Hindlimb muscle (tissue), 1 donor: ENCODE measurements around the gene ATRNL1. TPM values are rescaled to one million over a fixed set of nuclear protein-coding genes. Genes with fewer than 3 reads are reported as not detected.
"Not testable (repeated sequence)": the region's sequence is repeated elsewhere in the genome, so short reads cannot be mapped to it uniquely, and the experiment has no call there.

Source experiments
- DNase-seq: peaks from one replicate; pipeline ENCODE4 v3.0.0-alpha.2; 2013
- polyA plus RNA-seq: library from polyadenylated mRNA; unstranded; fragments of 120-200 nt; gene quantifications from one replicate; pipeline ENCODE4 v1.2.1, GENCODE V29; 2013; ENCODE audit not compliant: insufficient read length

ATRNL1 gene
- polyA plus RNA-seq, 1 donor = 0.45 TPM

DNA sequence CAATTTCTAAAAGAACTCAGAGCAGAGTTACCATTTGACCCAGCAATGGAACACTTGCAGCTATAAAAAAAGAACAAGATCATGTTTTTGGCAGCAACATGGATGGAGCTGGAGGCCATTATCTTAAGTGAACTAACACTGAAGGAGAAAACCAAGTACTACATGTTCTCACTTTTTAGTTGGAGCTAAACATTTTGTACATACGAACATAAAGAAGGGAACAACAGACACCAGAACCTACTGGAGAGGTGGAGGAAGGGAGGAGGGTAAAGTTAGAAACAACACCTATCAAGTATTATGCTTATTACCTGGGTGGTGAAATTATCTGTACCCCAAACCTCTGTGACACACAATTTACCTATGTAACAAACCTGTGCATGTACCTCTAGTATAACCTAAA is 329.5 kb downstream of the ATRNL1 start:
- no peak for DNase-seq

DNA sequence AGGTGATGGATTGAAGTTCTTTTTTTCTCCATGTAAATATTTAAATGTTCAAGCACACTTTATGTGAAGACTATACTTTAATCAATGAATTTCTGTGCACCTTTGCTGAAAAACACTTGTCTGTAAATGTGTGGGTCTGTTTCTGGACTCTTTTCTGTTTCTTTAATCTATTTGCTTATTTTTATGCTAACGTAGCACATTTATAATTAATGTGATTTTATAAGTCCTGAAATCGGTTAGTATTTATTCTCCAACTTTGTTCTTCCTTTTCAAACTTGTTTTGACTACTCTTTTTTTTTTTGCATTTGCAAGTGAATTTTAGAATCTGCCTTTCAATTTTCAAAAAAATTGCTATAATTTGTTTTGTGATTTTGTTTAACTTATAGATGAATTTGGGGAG is 334.4 kb downstream of the ATRNL1 start:
- no peak for DNase-seq

DNA sequence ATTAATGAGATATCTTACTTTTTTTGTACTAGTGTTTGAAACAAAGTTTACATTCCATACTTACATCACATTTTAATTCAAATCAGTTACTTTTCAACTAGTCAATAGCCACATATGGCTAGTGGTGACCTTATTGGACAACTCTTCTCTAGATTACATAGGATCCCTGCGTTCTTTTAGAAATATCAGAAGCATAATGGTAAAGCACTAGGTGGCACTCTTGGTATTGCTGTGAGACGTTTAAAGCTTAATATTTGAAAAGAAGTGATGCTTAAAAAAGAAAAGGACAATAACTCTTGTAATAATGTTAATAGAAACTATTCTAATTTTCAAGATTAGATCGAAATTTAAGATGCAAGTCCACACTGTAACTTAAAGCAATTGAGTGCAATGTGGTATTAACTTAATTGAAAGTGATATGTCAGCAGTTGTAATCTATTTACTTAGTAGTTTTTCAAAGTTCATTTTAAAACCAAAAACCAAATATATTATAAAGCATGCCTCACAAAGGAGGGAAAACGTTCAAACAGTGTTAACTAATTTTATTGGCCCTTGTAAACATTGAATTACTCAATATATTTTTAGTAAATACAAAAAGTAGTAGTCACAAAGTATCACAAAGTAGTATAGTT is 339.1 kb downstream of the ATRNL1 start:
- no peak for DNase-seq

DNA sequence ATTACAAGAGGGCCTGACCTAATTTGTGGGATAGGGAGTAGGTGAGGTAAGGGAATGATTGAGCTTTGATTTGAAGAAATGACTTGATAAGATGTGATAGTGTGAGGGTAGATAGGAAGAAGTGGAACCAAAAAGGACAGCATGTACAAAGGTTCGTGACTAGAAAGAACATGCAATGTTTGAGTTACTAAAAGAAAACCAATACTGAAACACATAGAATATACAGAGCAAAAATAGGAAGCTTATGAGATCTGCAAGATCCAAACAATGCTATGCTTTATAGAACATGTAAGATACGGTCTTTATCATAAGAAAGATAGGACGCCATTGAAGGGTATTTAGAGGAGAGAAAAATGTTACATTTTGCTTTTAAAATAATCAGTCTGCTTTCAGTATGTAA is 343.8 kb downstream of the ATRNL1 start:
- DNase-seq = no peak

DNA sequence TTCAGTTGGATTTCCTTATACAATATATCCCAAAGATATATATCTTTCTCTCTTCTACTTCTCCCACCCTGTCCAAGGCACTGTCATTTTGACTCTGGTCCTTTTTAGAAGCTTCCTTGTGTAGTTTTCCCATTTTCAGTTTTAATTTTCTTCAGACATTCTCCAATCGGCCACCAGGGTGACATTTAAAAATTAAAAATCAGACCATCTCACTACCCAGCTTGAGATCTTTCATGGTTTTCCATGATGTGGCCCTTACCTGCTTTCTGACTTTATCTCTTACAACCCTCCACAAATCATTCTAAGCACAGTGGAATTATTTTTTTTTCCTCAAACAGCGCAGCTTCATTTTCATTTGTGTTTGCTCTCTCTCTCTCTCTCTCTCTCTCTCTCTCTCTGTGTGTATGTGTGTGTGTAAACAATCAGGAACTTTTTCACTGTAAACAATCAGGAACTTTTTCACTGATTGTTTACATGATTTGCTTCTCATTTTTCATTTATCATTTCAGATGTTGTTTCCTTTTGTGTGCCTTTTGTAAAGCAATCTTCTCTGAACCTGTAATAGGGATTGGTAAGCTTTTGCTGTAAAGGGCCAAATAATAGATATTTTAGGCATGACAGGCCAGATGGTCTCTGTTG is 348.9 kb downstream of the ATRNL1 start:
- DNase-seq = no peak

DNA sequence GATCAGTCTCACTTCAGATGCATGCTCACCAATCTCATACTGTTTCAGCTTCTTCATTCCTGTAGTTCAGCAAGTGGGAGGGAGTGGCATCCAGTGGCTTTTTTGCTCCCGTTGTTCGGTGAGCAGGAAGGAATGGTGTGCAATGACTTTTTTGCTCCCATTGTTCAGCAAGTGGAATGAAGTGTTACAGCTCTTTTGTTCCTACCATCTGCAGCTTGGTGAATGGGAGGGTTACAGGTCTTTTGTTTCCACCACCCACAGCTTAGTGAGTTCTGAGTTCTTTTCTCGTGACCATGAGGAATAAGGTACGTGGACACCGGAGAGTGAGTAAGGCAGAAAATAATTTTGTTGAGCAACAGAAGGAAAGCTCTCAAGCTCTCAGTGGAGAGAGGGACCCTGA is 363.6 kb downstream of the ATRNL1 start:
- no peak for DNase-seq

DNA sequence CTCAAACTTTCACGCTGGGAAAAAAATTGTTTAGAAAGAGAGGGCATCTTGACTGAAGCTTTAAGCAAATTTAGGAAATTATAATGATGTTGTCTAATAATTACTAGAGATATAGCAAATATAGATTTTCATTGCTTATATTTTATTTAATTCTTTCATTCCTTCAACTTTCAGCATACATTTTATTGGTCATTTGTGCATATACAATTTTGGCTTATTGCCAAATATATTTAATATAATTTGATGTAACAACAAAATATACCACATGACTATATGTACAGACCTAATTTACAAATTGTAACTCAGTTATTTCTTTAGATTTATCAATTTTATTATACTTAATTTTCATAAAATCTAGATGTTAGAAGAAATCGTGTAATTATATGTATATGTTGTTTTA is 390.1 kb downstream of the ATRNL1 start:
- DNase-seq = no peak

DNA sequence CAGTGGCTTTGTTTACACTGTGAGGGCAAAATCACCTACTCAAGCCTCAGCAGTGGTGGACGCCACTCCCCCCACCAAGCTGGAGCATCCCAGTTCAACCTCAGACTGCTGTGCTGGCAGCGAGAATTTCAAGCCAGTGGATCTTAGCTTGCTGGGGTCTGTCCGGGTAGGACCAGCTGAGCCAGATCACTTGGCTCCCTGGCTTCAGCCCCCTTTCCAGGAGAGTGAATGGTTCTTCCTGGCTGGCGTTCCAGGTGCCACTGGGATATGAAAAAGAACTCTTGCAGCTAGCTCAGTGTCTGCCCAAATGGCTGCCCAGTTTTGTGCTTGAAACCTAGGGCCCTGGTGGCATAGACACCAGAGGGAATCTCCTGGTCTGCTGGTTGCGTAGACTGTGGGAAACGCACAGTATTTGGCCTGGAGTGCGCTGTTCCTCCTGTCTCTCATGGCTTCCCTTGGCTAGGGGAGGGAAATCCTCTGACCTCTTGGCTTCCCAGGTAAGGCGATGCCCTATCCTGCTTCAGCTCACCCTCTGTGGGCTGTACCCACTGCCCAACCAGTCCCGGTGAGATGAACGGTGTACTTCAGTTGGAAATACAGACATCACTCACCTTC is 398.5 kb downstream of the ATRNL1 start:
- no peak for DNase-seq

DNA sequence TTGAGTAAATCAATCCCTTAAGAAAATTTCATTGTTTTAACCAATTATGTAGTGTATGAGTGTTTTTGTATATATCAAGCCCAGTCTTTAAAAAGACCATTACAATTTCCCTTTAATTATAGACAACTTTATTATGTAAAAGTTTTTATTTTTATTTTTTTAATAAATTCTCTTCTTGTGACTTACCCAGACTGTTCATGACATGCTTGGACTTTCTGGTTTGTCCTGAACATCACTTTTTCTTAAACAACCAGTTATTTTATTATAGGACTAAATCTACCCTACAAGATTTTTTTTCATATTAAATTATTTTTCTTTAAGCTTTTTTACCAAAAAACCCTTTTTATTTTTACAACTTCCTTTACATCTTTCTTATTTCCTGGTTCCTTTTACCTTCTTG is 410.4 kb downstream of the ATRNL1 start:
- no peak for DNase-seq

DNA sequence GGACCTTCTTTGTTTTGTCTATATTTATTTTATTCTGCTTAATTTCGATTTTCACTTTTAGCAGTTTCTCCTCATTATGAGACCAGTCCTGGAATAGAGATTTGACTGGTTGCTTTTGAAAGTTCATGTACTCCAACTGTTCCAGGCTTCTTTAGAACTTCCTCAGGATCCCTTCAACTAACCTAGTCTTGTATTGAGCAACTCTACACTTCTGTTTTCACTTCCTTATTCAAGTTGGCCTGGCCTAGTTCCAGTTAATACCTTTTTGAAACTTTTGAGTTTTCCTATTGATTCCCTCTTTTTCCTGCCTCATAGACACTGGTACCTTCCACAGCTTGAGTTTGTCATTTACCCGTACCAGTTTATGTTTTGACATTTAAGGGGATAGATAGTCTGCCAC is 421.7 kb downstream of the ATRNL1 start:
- no peak for DNase-seq

DNA sequence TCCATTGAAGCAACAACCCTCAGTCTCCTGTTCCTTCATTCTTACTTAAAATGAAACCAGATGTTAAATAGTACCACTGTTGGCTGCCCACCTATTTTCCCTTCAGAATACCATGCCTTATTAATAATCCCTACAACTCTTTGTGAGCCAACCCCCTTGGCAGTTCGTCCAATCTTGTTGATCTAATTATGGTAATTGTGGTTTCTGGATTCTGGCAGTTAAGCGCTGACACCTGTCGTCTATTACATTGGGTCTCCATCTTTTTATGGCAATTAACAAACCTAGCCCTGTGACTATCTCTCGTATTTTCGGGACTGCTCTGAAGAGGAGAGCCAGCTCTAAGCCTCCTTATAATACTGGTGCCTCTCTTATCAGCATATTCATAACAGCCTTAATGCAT is 432.0 kb downstream of the ATRNL1 start:
- DNase-seq = no peak

DNA sequence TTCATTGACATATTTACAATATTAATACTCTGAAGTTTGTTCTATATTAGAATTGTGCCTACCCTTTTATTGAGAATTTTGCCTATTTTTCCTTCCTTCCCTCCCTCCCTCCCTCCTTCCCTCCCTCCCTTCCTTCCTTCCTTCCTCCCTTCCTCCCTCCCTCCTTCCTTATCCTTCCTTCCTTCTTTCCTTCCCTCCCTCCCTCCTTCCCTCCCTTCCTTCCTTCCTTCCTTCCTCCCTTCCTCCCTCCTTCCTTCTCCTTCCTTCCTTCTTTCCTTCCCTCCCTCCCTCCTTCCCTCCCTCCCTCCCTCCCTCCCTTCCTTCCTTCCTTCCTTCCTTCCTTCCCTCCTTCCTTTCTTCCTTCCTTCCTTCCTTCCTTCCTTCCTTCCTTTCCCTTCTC is 434.5 kb downstream of the ATRNL1 start:
- DNase-seq = not testable (repeated sequence)

DNA sequence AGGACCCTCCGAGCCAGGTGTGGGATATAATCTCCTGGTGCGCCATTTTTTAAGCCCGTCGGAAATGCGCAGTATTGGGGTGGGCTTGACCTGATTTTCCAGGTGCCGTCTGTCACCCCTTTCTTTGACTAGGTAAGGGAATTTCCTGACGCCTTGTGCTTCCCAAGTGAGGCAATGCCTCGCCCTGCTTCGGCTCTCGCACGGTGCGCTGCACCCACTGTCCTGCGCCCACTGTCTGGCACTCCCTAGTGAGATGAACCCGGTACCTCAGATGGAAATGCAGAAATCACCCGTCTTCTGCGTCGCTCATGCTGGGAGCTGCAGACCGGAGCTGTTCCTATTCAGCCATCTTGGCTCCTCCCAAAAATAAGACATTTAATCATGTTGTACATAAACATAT is 443.2 kb downstream of the ATRNL1 start:
- DNase-seq = not testable (repeated sequence)

DNA sequence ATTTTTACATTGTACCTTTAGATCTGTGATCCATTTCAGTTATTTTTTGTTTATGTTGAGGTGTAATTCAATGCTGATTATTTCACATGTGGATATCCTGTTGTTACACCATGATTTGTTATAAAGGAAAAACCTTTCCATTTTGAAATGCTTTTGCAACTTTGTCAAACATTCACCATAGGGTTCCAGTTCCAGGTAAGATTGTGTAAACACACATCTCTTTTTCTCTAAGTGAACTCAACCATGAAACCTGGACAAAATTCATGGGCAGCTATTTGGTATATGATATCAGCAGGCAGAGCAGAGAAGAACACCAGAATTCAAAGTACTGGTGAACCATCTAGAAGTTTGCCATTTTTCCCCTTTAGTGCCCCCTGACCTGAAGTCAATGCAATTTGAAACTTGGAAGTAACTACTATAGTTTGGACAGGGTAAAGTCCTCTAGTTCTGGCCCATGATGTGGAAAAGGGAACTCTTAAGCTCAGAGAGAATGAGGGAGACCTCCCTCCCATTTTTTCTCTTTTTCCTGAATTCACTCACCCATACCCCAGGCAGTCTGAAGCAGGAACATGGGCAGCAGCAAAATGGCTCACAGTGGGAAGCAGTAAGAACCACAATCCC is 446.1 kb downstream of the ATRNL1 start:
- no peak for DNase-seq

DNA sequence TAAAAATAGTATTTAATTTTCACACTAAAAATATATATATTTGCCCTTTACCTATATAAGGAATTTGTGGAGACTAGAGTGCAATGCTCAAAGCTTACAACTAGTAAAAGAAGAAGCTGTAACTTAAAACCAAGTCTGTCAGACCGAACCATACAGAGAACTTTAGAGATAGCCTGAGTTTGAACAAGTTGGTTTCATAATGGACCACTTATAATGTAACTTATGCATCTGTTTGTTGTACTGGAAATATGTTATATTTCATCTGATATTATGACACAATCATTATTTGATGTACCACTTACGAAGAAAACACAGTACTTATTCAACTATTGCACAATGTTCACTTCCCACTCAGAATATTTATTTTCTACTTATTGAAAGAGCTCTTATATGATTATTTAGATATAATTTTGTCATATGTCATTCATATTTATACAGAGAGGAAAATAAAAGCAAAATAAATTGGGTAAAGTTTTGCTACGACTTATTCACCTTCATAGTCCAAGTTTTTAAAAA is 462.8 kb downstream of the ATRNL1 start:
- no peak for DNase-seq

DNA sequence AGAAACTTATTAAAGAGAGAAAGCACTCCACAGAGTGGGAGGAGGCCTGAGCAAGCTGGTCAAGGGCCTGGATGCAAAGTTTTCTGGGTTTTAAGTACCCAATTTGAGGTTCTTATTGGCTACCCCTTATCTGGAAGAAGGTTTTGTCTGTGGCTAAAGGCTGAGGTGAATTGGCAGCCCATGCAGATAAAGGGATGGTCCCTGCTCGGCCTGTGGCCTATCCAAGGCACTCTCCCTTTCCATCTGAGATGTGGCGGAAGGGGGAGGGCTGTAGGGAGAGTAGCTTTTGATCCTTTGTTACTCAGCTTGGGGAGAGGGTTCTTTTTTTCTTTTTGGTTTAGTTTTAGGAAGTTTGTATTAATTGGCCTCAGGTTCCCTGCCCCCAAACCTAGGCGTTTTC is 465.1 kb downstream of the ATRNL1 start:
- DNase-seq = no peak

DNA sequence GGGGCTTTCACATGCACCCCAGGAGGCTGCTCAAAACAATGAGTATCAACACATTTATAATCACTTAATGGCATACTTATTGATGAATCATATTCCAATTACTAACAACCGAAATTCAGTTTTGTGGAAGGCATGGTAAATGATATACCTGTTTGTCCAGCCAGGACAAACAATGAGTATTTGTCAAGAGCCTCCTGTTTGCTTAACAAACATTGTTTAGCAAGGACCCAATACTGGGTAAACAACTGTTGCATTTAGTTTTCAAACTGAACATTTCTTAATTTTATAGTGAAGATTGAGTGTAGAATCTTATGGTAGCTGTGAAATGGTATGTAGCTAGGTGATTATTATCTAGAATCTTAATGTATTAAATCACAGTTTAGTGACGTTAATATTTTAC is 473.7 kb downstream of the ATRNL1 start:
- DNase-seq = no peak

DNA sequence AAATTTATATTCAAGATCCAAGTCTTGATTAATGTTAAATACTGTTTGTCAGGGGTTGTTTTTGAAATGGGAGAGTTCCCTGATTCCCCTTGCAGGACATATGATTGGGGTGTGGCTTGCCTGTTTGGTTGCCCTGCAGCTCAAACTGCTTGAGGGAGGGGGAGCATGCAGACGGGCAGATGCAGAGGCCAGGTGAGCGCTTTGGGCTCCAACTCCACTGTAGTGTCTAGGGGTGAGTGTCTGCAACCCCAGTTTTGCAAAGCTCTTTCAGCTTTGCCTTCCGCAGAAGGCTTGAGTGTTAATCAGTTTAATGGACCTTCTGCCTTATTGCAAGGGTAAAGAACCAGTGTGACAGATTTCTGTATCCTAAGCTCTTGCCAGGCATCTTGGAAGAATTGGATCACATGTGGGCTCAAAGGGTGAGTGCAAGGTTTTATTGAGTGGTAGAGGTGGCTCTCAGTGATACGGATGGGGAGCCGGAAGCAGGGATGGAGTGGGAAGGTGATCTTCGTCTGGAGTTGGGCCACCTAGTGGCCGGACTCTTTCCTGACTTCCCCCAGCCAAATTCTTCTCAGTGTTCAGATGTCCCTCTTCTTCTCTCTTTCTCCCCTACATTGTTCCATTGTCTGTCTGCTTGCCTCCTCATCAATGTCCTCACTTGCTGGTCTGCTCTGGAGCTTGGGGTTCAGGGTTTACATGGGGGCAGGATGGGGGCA is 479.7 kb downstream of the ATRNL1 start:
- DNase-seq = no peak

DNA sequence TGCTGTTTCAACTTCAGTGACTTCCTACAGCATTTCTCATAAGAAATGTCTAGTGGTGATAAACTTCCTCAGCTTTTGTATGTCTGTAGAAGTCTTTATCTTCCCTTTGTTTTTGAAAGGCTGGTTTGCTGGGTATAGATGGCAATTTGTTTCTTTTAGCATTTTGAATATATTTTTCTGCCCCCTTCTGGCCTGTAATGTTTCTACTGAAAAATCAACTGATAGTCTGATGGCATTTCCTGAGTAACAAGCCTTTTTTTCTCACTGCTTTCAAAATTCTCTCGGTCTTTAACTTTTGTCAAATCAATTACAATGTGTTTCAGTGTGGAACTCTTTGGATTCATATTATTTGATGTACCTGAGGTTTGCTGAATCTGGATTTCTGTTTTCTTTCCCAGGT is 487.1 kb downstream of the ATRNL1 start:
- no peak for DNase-seq

DNA sequence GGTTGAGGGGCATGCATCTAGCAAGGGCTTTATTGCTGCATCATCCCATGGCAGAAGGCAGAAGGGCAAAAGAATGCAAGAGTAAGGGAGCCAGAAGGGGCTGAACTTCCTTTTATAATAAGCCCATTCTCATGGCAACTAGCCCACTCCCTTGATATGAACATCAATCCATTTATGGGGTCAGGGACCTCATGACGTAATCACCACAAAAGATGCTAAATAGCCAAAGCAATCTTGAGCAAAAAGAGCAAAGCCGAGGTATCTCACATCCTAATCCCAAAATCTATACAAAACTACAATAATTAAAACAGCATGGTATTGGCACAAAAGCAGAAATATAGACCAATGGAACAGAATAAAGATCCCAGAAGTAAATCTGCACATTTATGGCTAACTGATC is 499.9 kb downstream of the ATRNL1 start:
- no peak for DNase-seq

DNA sequence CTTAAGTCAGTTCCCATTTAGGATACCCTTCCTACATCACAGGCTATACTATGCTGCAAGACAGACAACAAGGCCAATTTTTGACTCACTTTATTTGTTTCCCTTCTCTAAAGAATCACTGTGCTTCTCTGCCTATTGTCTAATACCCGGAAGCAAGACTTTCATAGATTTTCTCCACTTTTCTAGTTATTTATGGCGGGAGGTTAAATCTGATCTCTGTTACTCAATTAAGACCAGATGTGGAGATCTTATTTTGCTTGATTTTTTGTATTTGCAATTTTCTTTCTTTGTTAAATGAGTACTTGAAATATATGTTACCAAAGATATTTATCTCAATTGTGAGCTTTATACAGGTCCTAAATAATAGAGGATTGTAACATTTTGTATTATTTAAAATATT is 511.5 kb downstream of the ATRNL1 start:
- DNase-seq = no peak

DNA sequence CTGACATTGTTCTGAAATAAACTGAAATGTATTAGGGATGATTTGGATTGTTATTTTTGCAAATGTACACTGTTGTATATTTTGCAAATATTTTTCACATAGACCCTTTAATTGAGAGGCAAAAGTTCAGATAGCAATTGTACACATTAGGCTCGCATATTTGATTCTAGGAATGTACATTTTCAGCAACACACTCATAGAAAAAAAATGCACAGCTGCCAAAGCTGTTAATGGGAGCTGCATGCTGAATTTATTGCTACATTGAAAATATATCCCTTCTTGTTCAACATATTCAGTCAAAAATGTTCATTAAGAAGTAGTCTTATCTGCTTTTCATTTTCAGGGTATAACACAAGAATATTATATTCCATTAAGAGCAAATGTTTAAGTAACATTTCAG is 512.9 kb downstream of the ATRNL1 start:
- peak; percentile 2 for DNase-seq

DNA sequence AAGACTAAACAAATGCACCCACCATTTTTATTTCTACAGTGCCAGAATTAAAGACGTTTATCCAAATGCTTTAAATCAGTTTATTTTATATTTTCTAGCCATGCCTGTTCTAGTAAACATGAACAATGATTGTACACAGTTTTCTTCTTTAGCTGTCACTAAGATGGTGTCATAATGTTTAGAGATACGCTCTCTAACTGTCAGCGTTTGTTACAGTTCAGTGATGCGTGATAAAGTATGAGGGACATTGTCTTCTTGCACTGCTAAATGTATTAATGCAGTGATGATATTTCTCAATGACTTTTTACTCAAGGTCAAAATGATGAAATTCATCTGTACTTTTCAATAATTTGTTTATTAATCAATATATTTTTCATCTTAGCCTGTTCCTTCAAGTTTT is 513.6 kb downstream of the ATRNL1 start:
- no peak for DNase-seq
